ENCODE measurements around the gene ORAI3. TPM values are rescaled to one million over a fixed set of nuclear protein-coding genes. Genes with fewer than 3 reads are reported as not detected.
A peak's percentile ranks its signal among the peaks of the same experiment; 100 is the strongest.

Gene ORAI3
- polyA plus RNA-seq, 1 experiment = 23.7 TPM

- H3K4me3 ChIP-seq (ENCODE audit: low read depth, low read length) = no peak overlapping the region
- no peak for DNase-seq (ENCODE audit: low read depth, low spot score)
- no peaks in the 10 kb centered on the region for H3K27me3 ChIP-seq (ENCODE audit: control insufficient read depth, insufficient read depth, low read length)
- TF ChIP-seq CTCF (IDR thresholded peaks at IDR 0.05; ENCODE audit: low read depth, low read length) = no peak
- no peaks in the 10 kb centered on the region; the same call in 1 of the 2 replicates for H3K9me3 ChIP-seq (ENCODE audit: control insufficient read depth, insufficient read depth, low read length)
- no peak overlapping the region for H3K27ac ChIP-seq (ENCODE audit: low read depth, low read length)
- ChIA-PET POLR2A (interaction anchor here (0.6 kb wide), 1 partner anchor 205 kb away, joined by 3 read pairs; no protein-coding TSS in a partner anchor), CTCF (interaction anchor here (1.1 kb wide), 1 partner anchor 70 kb away, joined by 5 read pairs; no protein-coding TSS in a partner anchor)
Measured at GRCh38 chr16:30951193-30951592, 2.3 kb downstream of the ORAI3 start.

- no peak overlapping the region for H3K27ac ChIP-seq (ENCODE audit: low read depth, low read length)
- ChIA-PET POLR2A (interaction anchor here (0.6 kb wide), 1 partner anchor 205 kb away, joined by 3 read pairs; no protein-coding TSS in a partner anchor), CTCF (interaction anchor here (0.5 to 1.5 kb wide), 3 partner anchors 17 to 209 kb away, joined by 3 to 4 read pairs (median 3); no protein-coding TSS in a partner anchor)
Measured at GRCh38 chr16:30951750-30952149, 2.9 kb downstream of the ORAI3 start.

GRCh38 chr16:30953111-30953510 lies 4.2 kb downstream of the ORAI3 start:
- Histone ChIP-seq H3K27ac (ENCODE audit: low read depth, low read length) (no peak overlapping the region), H3K4me3 (ENCODE audit: low read depth, low read length) (no peak overlapping the region), H3K27me3 (ENCODE audit: control insufficient read depth, insufficient read depth, low read length) (no peaks in the 10 kb centered on the region), H3K9me3 (ENCODE audit: control insufficient read depth, insufficient read depth, low read length) (no peaks in the 10 kb centered on the region; the same call in 1 of the 2 replicates)
- CTCF ChIA-PET = interaction anchor here (0.6 to 1.9 kb wide), 15 partner anchors 11 to 915 kb away, joined by 3 to 10 read pairs (median 5); partner anchors contain the start of genes KAT8, ZNF646 and ZNF668
- TF ChIP-seq CTCF (IDR thresholded peaks at IDR 0.05; ENCODE audit: low read depth, low read length) = no peak
- DNase-seq (ENCODE audit: low read depth, low spot score) = no peak
- POLR2A ChIA-PET = interaction anchor here (0.6 kb wide), 1 partner anchor 17 kb away, joined by 7 read pairs; no protein-coding TSS in a partner anchor

More at GRCh38 chr16:30951750-30952149, 2.9 kb downstream of the ORAI3 start:
- no peak for TF ChIP-seq CTCF (IDR thresholded peaks at IDR 0.05; ENCODE audit: low read depth, low read length)
- DNase-seq (ENCODE audit: low read depth, low spot score) = no peak
- Histone ChIP-seq H3K4me3 (ENCODE audit: low read depth, low read length) (no peak overlapping the region), H3K9me3 (ENCODE audit: control insufficient read depth, insufficient read depth, low read length) (no peaks in the 10 kb centered on the region; the same call in 1 of the 2 replicates), H3K27me3 (ENCODE audit: control insufficient read depth, insufficient read depth, low read length) (no peaks in the 10 kb centered on the region)

- CTCF ChIA-PET = interaction anchor here (0.6 to 1.9 kb wide), 24 partner anchors 9 to 920 kb away, joined by 3 to 10 read pairs (median 4); partner anchors contain the start of genes KAT8, ZNF267, ZNF646 and ZNF668
- H3K27ac ChIP-seq (ENCODE audit: low read depth, low read length) = no peak overlapping the region
- DNase-seq (ENCODE audit: low read depth, low spot score) = no peak
- H3K9me3 ChIP-seq (ENCODE audit: control insufficient read depth, insufficient read depth, low read length) = no peaks in the 10 kb centered on the region; the same call in 1 of the 2 replicates
- H3K4me3 ChIP-seq (ENCODE audit: low read depth, low read length) = no peak overlapping the region
- no peaks in the 10 kb centered on the region for H3K27me3 ChIP-seq (ENCODE audit: control insufficient read depth, insufficient read depth, low read length)
- peak; percentile 81 for TF ChIP-seq CTCF (IDR thresholded peaks at IDR 0.05; ENCODE audit: low read depth, low read length)
- POLR2A ChIA-PET = interaction anchor here (0.6 to 1.1 kb wide), 4 partner anchors 17 to 489 kb away, joined by 3 to 7 read pairs (median 4); partner anchors contain the start of genes FUS and ZNF843
Measured at GRCh38 chr16:30953511-30954124, 4.8 kb downstream of the ORAI3 start.

- Histone ChIP-seq H3K9me3 (ENCODE audit: control insufficient read depth, insufficient read depth, low read length) (no peaks in the 10 kb centered on the region; the same call in 1 of the 2 replicates), H3K27me3 (ENCODE audit: control insufficient read depth, insufficient read depth, low read length) (no peaks in the 10 kb centered on the region), H3K27ac (ENCODE audit: low read depth, low read length) (no peak overlapping the region), H3K4me3 (ENCODE audit: low read depth, low read length) (no peak overlapping the region)
- POLR2A ChIA-PET = no interaction called here
- CTCF ChIA-PET = interaction anchor here (0.5 to 1.6 kb wide), 4 partner anchors 13 to 914 kb away, joined by 3 to 5 read pairs (median 4); no protein-coding TSS in a partner anchor
- DNase-seq (ENCODE audit: low read depth, low spot score) = no peak
- no peak for TF ChIP-seq CTCF (IDR thresholded peaks at IDR 0.05; ENCODE audit: low read depth, low read length)
Measured at GRCh38 chr16:30954993-30955392, 6.1 kb downstream of the ORAI3 start.

Measured in AG04450 (cell line).